Transverse colon (tissue), 4 donors: ENCODE results near the gene GMFB. TPM values are rescaled to one million over a fixed set of nuclear protein-coding genes. Genes with fewer than 3 reads are reported as not detected.

Experiments used
- DNase-seq: peaks from one replicate; pipeline ENCODE4 v3.0.0-alpha.2; 2019
- H3K27ac ChIP-seq, 4 donors: fragments of 200-600 bp; sonication (generic); 2 replicates each; pipeline ENCODE4 v1.5.1; 2016 to 2018; ENCODE audit warnings: inconsistent platforms in 4 of 4
- H3K27me3 ChIP-seq: fragments of 200-600 bp; sonication (generic); 2 replicates; pipeline ENCODE4 v1.5.1; 2017; ENCODE audit warnings: inconsistent platforms
- H3K36me3 ChIP-seq, 4 donors: fragments of 200-600 bp; sonication (generic); 2 replicates each; pipeline ENCODE4 v1.5.1; 2017 to 2019; ENCODE audit warnings: inconsistent platforms in 4 of 4
- H3K4me1 ChIP-seq, 4 donors: fragments of 200-600 bp; sonication (generic); 2 replicates each; pipeline ENCODE4 v1.5.1; 2017 to 2020; ENCODE audit warnings: inconsistent platforms in 4 of 4
- H3K4me3 ChIP-seq, 4 donors: fragments of 200-600 bp; sonication (generic); 1 replicate in 1 of 4; 2 replicates in 3 of 4; pipeline versions ENCODE4 v1.5.1 to v1.6.1; 2017 to 2019; ENCODE audit warnings: inconsistent platforms in 4 of 4
- H3K9me3 ChIP-seq, 2 donors: fragments of 200-600 bp; sonication (generic); 2 replicates each; pipeline ENCODE4 v1.5.1; 2017 to 2019; ENCODE audit warnings: inconsistent platforms in 2 of 2
- CTCF ChIP-seq, 5 experiments: fragments of 200-600 bp in 3 of 5; fragments of 450-650 bp in 2 of 5; sonication (generic) in 3 of 5; IDR thresholded peaks; 1 replicate in 2 of 5; 2 replicates in 3 of 5; pipeline ENCODE4 v1.5.1; 2016 to 2017; ENCODE audit warnings: antibody characterized with exemption in 5 of 5, inconsistent platforms in 3 of 5, mild to moderate bottlenecking in 2 of 5, moderate library complexity in 1 of 5
- EP300 ChIP-seq: sonication (generic); formaldehyde crosslinking; IDR thresholded peaks from one replicate; pipeline ENCODE4 v1.6.1; 2017; ENCODE audit warnings: antibody characterized with exemption, low read depth
- POLR2A ChIP-seq: fragments of 450-650 bp; IDR thresholded peaks from one replicate; pipeline ENCODE4 v1.6.1; 2016; ENCODE audit warnings: antibody characterized with exemption, mild to moderate bottlenecking, moderate library complexity
- POLR2AphosphoS5 ChIP-seq, 3 donors: sonication (generic); formaldehyde crosslinking; IDR thresholded peaks; one replicate each; pipeline ENCODE4 v1.6.1; 2016; ENCODE audit warnings: antibody characterized with exemption in 3 of 3
- WGBS, 2 donors: methylation state at CpG; one replicate each; pipeline ENCODE4 v1.1.5; 2018; ENCODE audit warnings: low coverage in 1 of 2; 5-methylcytosine and 5-hydroxymethylcytosine counted together
- in situ Hi-C, 4 donors: fragments of 200-750 bp; cut with MboI; loops; one replicate each; pipeline versions ENCODE4 v1.15.0 to v1.15.1; 2017; ENCODE audit warnings: low sequenced_read_pairs in 3 of 4, low pct_ligation_motif_present in 1 of 4, low pct_unique_long_range_greater_than_20kb in 1 of 4
- intact Hi-C: fragments of 100-400 bp; cut with DNase I; formaldehyde crosslinking; loops from one replicate; pipeline ENCODE4 v1.15.1; 2023; ENCODE audit warnings: low total_unique reads
- total RNA-seq, 4 donors: library from RNA; depleted of rRNA; stranded (reverse); fragments of >200 nt; gene quantifications; one replicate each; pipeline ENCODE4 v1.1.0, GENCODE V29; 2016

Gene GMFB
- total RNA-seq, 4 donors from 2014 or later = 19.8 to 94.5 (median 67.4) TPM

DNA sequence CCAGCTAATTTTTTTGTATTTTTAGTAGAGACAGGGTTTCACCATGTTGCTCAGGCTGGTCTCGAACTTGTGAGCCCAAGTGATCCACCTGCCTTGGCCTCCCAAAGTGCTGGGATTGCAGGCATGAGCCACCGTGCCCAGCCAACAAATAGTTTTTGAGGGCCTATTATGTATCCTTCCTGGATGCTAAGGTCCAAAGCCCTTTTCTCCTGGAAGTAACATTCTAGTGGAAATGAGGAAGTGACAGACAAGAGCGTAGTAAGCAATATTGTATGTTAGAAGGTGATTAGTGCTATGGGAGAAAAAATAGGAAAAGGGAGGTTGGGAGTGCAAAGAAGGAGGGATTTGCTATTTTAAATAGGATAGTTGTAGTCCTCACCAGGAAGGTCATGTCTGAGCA lies 12.0 kb upstream of the GMFB start:
- TF ChIP-seq POLR2AphosphoS5 (IDR thresholded peaks at IDR 0.05) (no peak), EP300 (no peak), POLR2A (no peak), CTCF (IDR thresholded peaks at IDR 0.05) (no peak)
- DNase-seq = no peak

GRCh38 chr14:54498579-54498978 lies 9.8 kb upstream of the GMFB start:
- no peak for DNase-seq
- peaks cover 0 to 19% (median 7%) of the 10 kb centered on the region in 4 donors for H3K4me1 ChIP-seq
- peak overlapping the region in 1 of 4 donors; percentile 23 for H3K27ac ChIP-seq
- TF ChIP-seq CTCF (IDR thresholded peaks at IDR 0.05) (no peak), EP300 (no peak), POLR2AphosphoS5 (IDR thresholded peaks at IDR 0.05) (no peak), POLR2A (no peak)
- H3K4me3 ChIP-seq = no peak overlapping the region
- intact Hi-C loops = no loop called here
- WGBS, 2 donors = 62 to 84% methylated on average over 3 to 7 of the region's 7 CpGs
- in situ Hi-C loops = no loop called here
- no peaks in the 10 kb centered on the region for H3K9me3 ChIP-seq
- H3K36me3 ChIP-seq = no peaks in the 10 kb centered on the region
- no peaks in the 10 kb centered on the region for H3K27me3 ChIP-seq

More for the DNA sequence above, 12.0 kb upstream of the GMFB start:
- H3K27me3 ChIP-seq = no peaks in the 10 kb centered on the region
- 55 to 91% methylated on average over 2 to 3 of the region's 3 CpGs for WGBS, 2 donors
- H3K4me1 ChIP-seq = peaks cover 0 to 15% (median 7%) of the 10 kb centered on the region in 4 donors
- H3K9me3 ChIP-seq = no peaks in the 10 kb centered on the region
- no peak overlapping the region for H3K27ac ChIP-seq
- intact Hi-C loops = no loop called here
- in situ Hi-C loops = no loop called here
- no peaks in the 10 kb centered on the region for H3K36me3 ChIP-seq
- no peak overlapping the region for H3K4me3 ChIP-seq

- in situ Hi-C loops (no loop called here), intact Hi-C loops (no loop called here)
- Histone ChIP-seq H3K27me3 (no peaks in the 10 kb centered on the region), H3K27ac (peak overlapping the region in 2 of 4 donors; percentile 9 to 23), H3K4me1 (peaks cover 0 to 19% (median 7%) of the 10 kb centered on the region in 4 donors), H3K36me3 (no peaks in the 10 kb centered on the region), H3K9me3 (no peaks in the 10 kb centered on the region), H3K4me3 (no peak overlapping the region)
- WGBS, 2 donors = 64 to 71% methylated on average over 1 to 5 of the region's 5 CpGs
- TF ChIP-seq EP300 = no peak
- no peak for TF ChIP-seq CTCF (IDR thresholded peaks at IDR 0.05)
- no peak for TF ChIP-seq POLR2AphosphoS5 (IDR thresholded peaks at IDR 0.05)
- TF ChIP-seq POLR2A = no peak
- DNase-seq = no peak
Observed at GRCh38 chr14:54498095-54498531, 9.3 kb upstream of the GMFB start.

DNA sequence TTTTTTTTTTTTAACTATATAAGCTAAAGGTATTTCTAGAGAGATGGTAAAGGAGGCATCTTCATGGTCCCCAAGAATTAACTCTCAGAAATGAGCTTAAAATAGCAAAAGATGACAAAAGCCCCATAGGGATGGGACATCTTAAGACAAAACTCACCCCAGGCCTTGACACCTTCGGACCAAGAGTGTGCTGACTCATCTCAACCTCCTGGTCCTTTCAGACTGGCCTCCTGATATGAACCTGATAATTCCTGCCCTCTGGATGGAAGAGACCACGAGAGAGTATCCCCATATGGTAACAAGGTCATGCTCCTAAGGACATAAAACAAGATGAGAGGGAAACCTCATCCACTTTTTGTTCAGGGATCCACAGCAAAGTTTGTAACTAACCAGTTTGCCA lies 8.4 kb upstream of the GMFB start:
- intact Hi-C loops (no loop called here), in situ Hi-C loops (no loop called here)
- 55 to 82% methylated on average over 1 to 2 of the region's 2 CpGs for WGBS, 2 donors
- Histone ChIP-seq H3K27me3 (no peaks in the 10 kb centered on the region), H3K9me3 (no peaks in the 10 kb centered on the region), H3K27ac (peak overlapping the region in 2 of 4 donors; percentile 9 to 23), H3K36me3 (no peaks in the 10 kb centered on the region), H3K4me1 (peaks cover 0 to 19% (median 7%) of the 10 kb centered on the region in 4 donors), H3K4me3 (no peak overlapping the region)
- no peak for DNase-seq
- TF ChIP-seq EP300 = no peak
- TF ChIP-seq POLR2AphosphoS5 (IDR thresholded peaks at IDR 0.05) = no peak
- no peak for TF ChIP-seq POLR2A
- no peak for TF ChIP-seq CTCF (IDR thresholded peaks at IDR 0.05)
